HepG2 (cell line): ENCODE measurements around the gene ARHGEF1. TPM values are rescaled to one million over a fixed set of nuclear protein-coding genes. Genes with fewer than 3 reads are reported as not detected.
A peak's percentile ranks its signal among the peaks of the same experiment; 100 is the strongest.

Source experiments
- CEBPB ChIP-seq: IDR thresholded peaks from 2 replicates; pipeline ENCODE4 v1.6.1; 2011; ENCODE audit warnings: low read depth, low read length, improper control_type of control experiment, borderline replicate concordance
- GATAD2A ChIP-seq: IDR thresholded peaks from 2 replicates; pipeline ENCODE4 v1.6.1; 2016
- GTF3A ChIP-seq: sonication (generic); formaldehyde crosslinking; conservative IDR thresholded peaks from 2 replicates; pipeline ENCODE4 v1.4.0; 2020; ENCODE audit warnings: mild to moderate bottlenecking, missing genetic modification reagents
- GZF1 ChIP-seq: sonication (generic); formaldehyde crosslinking; IDR thresholded peaks from 2 replicates; pipeline ENCODE4 v1.5.1; 2020; ENCODE audit warnings: mild to moderate bottlenecking, missing genetic modification reagents
- HNRNPL ChIP-seq: fragments of 200-400 bp; formaldehyde crosslinking; IDR thresholded peaks from 2 replicates; pipeline ENCODE4 v1.6.1; 2017; ENCODE audit warnings: mild to moderate bottlenecking, low read depth, low read length
- IKZF1 ChIP-seq: fragments of 450-650 bp; IDR thresholded peaks from 2 replicates; pipeline ENCODE4 v1.7.1; 2016
- MTA1 ChIP-seq: sonication (generic); formaldehyde crosslinking; IDR thresholded peaks from 2 replicates; pipeline ENCODE4 v1.4.0; 2020; ENCODE audit warnings: missing genetic modification reagents, mild to moderate bottlenecking, borderline replicate concordance
- NCOR1 ChIP-seq: fragments of 200-600 bp; sonication (generic); IDR thresholded peaks from 2 replicates; pipeline ENCODE4 v1.7.0; 2017; ENCODE audit warnings: antibody characterized with exemption, low read length, borderline replicate concordance
- NR2F2 ChIP-seq: IDR thresholded peaks from 2 replicates; pipeline ENCODE4 v1.6.1; 2012; ENCODE audit warnings: low read depth, inconsistent platforms, borderline replicate concordance
- NRL ChIP-seq: sonication (generic); formaldehyde crosslinking; IDR thresholded peaks from 2 replicates; pipeline ENCODE4 v1.5.0; 2020; ENCODE audit warnings: missing genetic modification reagents, mild to moderate bottlenecking, moderate library complexity, borderline replicate concordance
- PITX1 ChIP-seq: sonication (generic); formaldehyde crosslinking; IDR thresholded peaks from 2 replicates; pipeline ENCODE4 v1.5.1; 2020; ENCODE audit warnings: mild to moderate bottlenecking, missing genetic modification reagents
- POLR2A ChIP-seq, 2 experiments: IDR thresholded peaks; 2 replicates each; pipeline ENCODE4 v1.6.1; 2011; ENCODE audit warnings: low read depth in 2 of 2, low read length in 2 of 2, mild to moderate bottlenecking in 1 of 2, moderate library complexity in 1 of 2; ENCODE audit not compliant: insufficient read depth in 1 of 2
- SIN3A ChIP-seq: IDR thresholded peaks from 2 replicates; pipeline ENCODE4 v1.6.1; 2011; ENCODE audit warnings: low read depth, mild to moderate bottlenecking, control low read depth, low read length, borderline replicate concordance
- SMAD1 ChIP-seq: sonication (generic); formaldehyde crosslinking; IDR thresholded peaks from 2 replicates; pipeline ENCODE4 v1.4.0; 2020; ENCODE audit warnings: missing genetic modification reagents, low read depth, mild to moderate bottlenecking, borderline replicate concordance
- SMARCC2 ChIP-seq: fragments of 450-650 bp; IDR thresholded peaks from 2 replicates; pipeline ENCODE4 v1.6.1; 2017; ENCODE audit warnings: antibody characterized with exemption, mild to moderate bottlenecking
- SPEN ChIP-seq: sonication (generic); formaldehyde crosslinking; IDR thresholded peaks from 2 replicates; pipeline ENCODE4 v1.5.1; 2020; ENCODE audit warnings: low read depth, mild to moderate bottlenecking, missing genetic modification reagents
- TCF12 ChIP-seq, 2 experiments: fragments of 450-650 bp in 1 of 2; sonication (generic) in 1 of 2; formaldehyde crosslinking in 1 of 2; IDR thresholded peaks; 2 replicates each; pipeline versions ENCODE4 v1.6.1 to v1.8.0; 2017 to 2022; ENCODE audit warnings: antibody characterized with exemption in 1 of 2, mild to moderate bottlenecking in 1 of 2, missing genetic modification reagents in 1 of 2, moderate library complexity in 1 of 2
- TEAD3 ChIP-seq: optimal IDR thresholded peaks from 2 replicates; pipeline ENCODE3; 2016; ENCODE audit warnings: borderline replicate concordance
- YY1 ChIP-seq: IDR thresholded peaks from 2 replicates; pipeline ENCODE4 v1.6.1; 2011; ENCODE audit warnings: low read length, low read depth, moderate library complexity, mild to moderate bottlenecking; ENCODE audit not compliant: insufficient read depth, insufficient replicate concordance
- ZBTB21 ChIP-seq: sonication (generic); formaldehyde crosslinking; IDR thresholded peaks from 2 replicates; pipeline ENCODE4 v1.4.0; 2020; ENCODE audit warnings: missing genetic modification reagents
- ZBTB38 ChIP-seq: sonication (generic); formaldehyde crosslinking; IDR thresholded peaks from 2 replicates; pipeline ENCODE4 v1.5.1; 2020; ENCODE audit warnings: mild to moderate bottlenecking, missing genetic modification reagents
- ZNF136 ChIP-seq: sonication (generic); formaldehyde crosslinking; IDR thresholded peaks from 2 replicates; pipeline ENCODE4 v1.8.1; 2022; ENCODE audit warnings: low read depth, mild to moderate bottlenecking, moderate library complexity, missing genetic modification reagents
- ZNF17 ChIP-seq: sonication (generic); formaldehyde crosslinking; IDR thresholded peaks from 2 replicates; pipeline ENCODE4 v1.5.0; 2020; ENCODE audit warnings: mild to moderate bottlenecking, missing genetic modification reagents
- ZNF577 ChIP-seq: sonication (generic); formaldehyde crosslinking; IDR thresholded peaks from 2 replicates; pipeline ENCODE4 v1.4.0; 2020; ENCODE audit warnings: mild to moderate bottlenecking, low read depth, missing genetic modification reagents, borderline replicate concordance
- polyA plus RNA-seq, 8 experiments: library from polyadenylated mRNA; depleted of rRNA in 3 of 8; stranded (reverse) in 7 of 8; unstranded in 1 of 8; fragments of >200 nt; fragmentation: Illumina TruSeq in 4 of 8; extraction: Trizol in 4 of 8; gene quantifications; 2 replicates each; pipeline versions ENCODE4 v1.2.1 to v1.2.3, GENCODE V29; 2011 to 2016; ENCODE audit warnings: low read depth in 4 of 8, missing spikeins in 1 of 8, mixed read lengths in 1 of 8; ENCODE audit not compliant: insufficient read depth in 1 of 8
- total RNA-seq, 5 experiments: library from RNA; depleted of rRNA; stranded (reverse); fragments of >200 nt; fragmentation: Illumina TruSeq; extraction: Trizol; gene quantifications; 2 replicates each; pipeline ENCODE4 v1.2.3, GENCODE V29; 2016; ENCODE audit warnings: low read depth in 1 of 5
- TF ChIP-seq, protein P1 (sequence below): sonication (generic); formaldehyde crosslinking; IDR thresholded peaks from 2 replicates; pipeline ENCODE4 v1.8.0; 2022; ENCODE audit warnings: mild to moderate bottlenecking, missing genetic modification reagents, moderate library complexity
- TF ChIP-seq, protein P2 (sequence below): sonication (generic); formaldehyde crosslinking; IDR thresholded peaks from 2 replicates; pipeline ENCODE4 v1.4.0; 2020; ENCODE audit warnings: missing genetic modification reagents
- TF ChIP-seq, protein P3 (sequence below): sonication (generic); formaldehyde crosslinking; IDR thresholded peaks from 2 replicates; pipeline ENCODE4 v1.5.0; 2020; ENCODE audit warnings: missing genetic modification reagents, mild to moderate bottlenecking, borderline replicate concordance

The ARHGEF1 gene
- total and polyA plus RNA-seq, 2 of the 13 experiments (the other 11 are each of a cell fraction or from before 2014, with no cell fraction given), result 33.7 to 34.7 TPM

DNA sequence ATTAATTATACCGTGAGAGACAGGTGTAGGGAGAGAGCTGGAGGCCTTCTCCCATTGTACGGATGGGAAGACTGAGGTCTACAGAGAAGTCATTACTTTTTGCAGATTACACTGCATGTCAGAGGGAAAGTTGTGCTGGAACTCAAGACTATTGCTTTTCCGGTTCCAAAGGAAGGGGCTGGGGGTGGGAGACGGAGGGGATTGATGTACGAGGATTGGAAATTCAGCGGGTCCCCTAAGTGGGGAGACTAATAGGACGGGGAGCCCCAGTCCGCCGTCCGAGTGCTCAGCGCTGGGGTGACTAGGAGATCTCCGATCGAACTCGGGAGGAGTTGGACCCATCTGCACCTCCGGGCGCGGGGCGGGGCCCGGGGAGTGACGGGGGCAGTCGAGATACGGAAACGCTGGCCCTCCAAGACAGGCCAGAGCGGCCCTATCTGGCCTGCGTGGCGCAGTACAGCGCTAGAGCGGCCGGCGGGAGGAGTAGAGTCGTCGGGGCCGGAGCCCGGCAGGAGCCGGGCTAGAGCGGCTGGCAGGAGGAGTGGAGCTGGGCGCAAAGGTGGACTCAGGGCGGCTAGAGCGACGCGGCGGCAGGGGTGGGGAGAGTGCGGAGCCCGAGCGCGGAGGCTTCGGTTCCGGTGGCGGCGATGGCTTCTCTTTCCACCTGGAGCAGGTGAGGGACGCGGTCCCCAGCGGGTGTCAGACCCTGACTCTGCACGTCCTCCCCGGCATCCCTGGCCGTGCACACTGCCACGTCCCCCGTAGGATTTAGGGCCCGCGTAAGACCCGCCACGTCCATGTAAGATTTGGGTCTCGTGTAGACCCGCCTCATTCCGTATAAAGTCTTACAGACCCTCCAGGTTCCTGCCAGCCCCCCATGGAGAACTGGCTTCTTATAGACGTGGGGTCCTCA is 1.1 kb downstream of the ARHGEF1 start (continued):
- TF ChIP-seq GATAD2A (CRISPR knock-in tag) (peak; percentile 57; the same call in 1 of the 2 replicates), ZBTB38 (CRISPR knock-in tag) (peak; percentile 75; the same call in 1 of the 2 replicates), POLR2A (IDR thresholded peaks at IDR 0.05; ENCODE audit: insufficient read depth in 1 of 2, low read depth in 2 of 2, low read length in 2 of 2) (peak; percentile 55 to 74; a peak in 3 of 4 replicates), SMAD1 (no peak), IKZF1 (no peak), NR2F2 (no peak), ZNF577 (no peak), CEBPB (no peak), ZBTB21 (CRISPR knock-in tag) (no peak), YY1 (peak; percentile 87), SPEN (peak; percentile 95), ZNF17 (CRISPR knock-in tag) (no peak), HNRNPL (peak; percentile 56; the same call in 1 of the 2 replicates), PITX1 (CRISPR knock-in tag) (peak; percentile 25; the same call in 1 of the 2 replicates), TCF12 (IDR thresholded peaks at IDR 0.05) (no peak), TCF12 (CRISPR knock-in tag; IDR thresholded peaks at IDR 0.05) (peak; percentile 26; the same call in 1 of the 2 replicates), GZF1 (CRISPR knock-in tag) (peak; percentile 24; the same call in 1 of the 2 replicates), NRL (no peak; the same call in 1 of the 2 replicates), SIN3A (0 out of 2 replicates have a peak, but pooled peaks have one; percentile 75), TEAD3 (CRISPR knock-in tag) (peak; percentile 41), ZNF136 (no peak), MTA1 (CRISPR knock-in tag) (no peak; the same call in 1 of the 2 replicates), SMARCC2 (no peak), GTF3A (CRISPR knock-in tag) (no peak), NCOR1 (peak; percentile 60; the same call in 1 of the 2 replicates)
- TF ChIP-seq, protein P1, sequence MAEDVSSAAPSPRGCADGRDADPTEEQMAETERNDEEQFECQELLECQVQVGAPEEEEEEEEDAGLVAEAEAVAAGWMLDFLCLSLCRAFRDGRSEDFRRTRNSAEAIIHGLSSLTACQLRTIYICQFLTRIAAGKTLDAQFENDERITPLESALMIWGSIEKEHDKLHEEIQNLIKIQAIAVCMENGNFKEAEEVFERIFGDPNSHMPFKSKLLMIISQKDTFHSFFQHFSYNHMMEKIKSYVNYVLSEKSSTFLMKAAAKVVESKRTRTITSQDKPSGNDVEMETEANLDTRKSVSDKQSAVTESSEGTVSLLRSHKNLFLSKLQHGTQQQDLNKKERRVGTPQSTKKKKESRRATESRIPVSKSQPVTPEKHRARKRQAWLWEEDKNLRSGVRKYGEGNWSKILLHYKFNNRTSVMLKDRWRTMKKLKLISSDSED (CRISPR knock-in tag), result no peak
- TF ChIP-seq, protein P2, sequence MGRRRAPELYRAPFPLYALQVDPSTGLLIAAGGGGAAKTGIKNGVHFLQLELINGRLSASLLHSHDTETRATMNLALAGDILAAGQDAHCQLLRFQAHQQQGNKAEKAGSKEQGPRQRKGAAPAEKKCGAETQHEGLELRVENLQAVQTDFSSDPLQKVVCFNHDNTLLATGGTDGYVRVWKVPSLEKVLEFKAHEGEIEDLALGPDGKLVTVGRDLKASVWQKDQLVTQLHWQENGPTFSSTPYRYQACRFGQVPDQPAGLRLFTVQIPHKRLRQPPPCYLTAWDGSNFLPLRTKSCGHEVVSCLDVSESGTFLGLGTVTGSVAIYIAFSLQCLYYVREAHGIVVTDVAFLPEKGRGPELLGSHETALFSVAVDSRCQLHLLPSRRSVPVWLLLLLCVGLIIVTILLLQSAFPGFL, result no peak
- TF ChIP-seq, protein P3, sequence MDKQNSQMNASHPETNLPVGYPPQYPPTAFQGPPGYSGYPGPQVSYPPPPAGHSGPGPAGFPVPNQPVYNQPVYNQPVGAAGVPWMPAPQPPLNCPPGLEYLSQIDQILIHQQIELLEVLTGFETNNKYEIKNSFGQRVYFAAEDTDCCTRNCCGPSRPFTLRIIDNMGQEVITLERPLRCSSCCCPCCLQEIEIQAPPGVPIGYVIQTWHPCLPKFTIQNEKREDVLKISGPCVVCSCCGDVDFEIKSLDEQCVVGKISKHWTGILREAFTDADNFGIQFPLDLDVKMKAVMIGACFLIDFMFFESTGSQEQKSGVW (CRISPR knock-in tag), result no peak
